NCI-H1694 treated with DMSO at 0.1 percent for 48 hours (cell line): ENCODE measurements around the gene RAP1GDS1.
"Not testable (repeated sequence)": the region's sequence is repeated elsewhere in the genome, so short reads cannot be mapped to it uniquely, and the experiment has no call there.

Experiments
- DNase-seq: peaks from one replicate; lab custom pipeline; 2025; lab: John Stamatoyannopoulos, UW

RAP1GDS1 gene

DNA sequence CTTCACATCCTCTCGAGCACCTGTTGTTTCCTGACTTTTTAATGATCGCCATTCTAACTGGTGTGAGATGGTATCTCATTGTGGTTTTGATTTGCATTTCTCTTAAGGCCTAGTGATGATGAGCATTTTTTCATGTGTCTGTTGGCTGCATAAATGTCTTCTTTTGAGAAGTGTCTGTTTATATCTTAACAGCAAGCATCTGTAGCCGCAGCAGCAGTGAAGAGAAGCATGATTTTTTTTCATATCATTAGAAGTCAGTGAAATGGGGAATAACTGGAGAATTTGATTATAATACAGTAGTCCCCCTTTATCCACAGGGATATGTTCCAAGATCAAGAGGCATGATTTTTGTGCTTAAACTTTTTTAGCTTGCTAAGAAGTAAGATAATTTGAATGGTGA is 27.5 kb downstream of the RAP1GDS1 start:
- DNase-seq, result not testable (repeated sequence)

DNA sequence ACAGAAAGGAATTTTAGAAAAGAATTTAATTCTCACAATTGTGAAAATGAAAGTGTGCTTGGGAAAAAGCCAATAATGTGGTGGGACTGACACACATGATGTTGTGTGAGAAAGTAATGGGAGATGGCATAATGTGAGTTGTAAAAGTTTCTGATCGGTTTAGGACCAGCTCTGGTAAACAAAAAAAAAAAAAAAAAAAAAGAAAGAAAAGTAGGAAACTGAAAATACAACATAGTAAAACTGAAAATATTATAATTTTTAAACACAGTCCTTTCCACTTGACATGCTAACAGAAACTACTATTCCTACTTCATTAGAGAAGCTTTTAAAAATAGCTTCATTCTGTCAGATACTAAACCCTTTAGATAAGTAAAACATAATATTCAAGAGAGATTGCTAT is 28.2 kb downstream of the RAP1GDS1 start:
- DNase-seq, result no peak

DNA sequence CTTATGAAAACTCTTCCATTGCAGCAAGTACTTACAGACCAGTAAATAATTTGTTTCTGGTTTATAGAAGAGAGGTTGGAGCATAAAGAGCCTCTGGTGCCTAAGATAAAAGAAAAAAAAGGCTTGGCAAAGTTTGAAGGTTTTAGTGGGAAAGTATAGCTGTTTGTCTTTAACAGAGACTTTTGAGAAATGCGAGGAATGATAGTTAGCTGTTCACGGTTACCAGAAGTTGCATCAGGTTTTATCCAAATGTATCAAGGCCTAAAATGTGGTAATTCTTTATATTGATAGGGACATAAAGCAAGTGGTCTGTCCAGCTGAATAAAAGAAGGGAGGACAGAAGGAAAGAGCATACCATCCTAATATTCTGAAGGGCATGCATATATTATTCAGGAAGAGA is 29.3 kb downstream of the RAP1GDS1 start:
- no peak for DNase-seq

DNA sequence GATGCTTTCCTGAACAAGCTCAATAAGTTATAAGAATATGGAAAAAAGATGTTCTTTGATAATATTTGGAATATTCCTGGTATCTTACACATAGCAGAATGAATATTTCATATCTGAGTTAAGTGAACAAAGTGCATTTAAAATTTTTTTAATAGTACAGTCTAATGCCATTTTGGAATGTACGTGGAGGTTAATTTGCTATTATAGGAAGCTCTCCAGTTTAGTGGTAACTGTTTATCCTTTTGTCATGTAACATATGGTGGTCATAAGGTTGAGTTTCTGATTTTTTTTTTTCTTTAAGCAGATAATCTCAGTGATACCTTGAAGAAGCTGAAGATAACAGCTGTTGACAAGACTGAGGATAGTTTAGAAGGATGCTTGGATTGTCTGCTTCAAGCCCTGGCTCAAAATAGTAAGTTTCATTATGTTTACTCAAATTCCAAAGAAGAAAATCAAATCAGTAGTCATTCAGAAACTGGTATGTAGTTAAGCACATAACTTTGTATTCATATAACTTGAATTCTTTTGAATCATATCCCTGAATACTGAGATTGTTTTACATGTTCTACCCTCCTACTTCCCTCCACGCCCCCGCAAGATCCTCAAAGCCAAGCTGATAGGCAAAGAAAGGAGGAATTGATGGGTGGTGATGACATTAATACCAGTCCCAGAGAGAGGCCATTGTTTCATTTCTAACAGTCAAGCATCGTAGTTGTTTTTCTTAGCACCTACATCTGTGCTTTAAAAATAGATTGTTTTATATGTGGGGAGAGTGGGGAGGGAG is 32.1 kb downstream of the RAP1GDS1 start:
- no peak for DNase-seq

DNA sequence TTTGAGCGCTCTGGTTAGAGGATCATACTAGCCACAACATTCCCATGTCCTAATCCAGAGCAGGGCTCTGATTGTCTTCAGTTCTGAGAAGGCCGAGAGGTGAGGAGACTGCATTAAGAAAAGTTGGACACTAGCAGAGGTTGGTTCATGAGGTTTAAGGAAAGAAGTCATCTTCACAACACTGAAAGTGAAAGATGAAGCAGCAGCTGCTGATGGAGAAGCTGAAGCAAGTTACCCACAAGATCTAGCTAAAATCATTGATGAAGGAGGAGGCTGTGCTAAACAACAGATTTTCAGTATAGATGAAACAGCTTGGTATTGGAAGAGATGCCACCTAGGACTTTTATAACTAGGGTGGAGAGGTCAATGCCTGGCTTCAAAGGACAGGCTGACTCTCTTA is 36.8 kb downstream of the RAP1GDS1 start:
- DNase-seq, result no peak

DNA sequence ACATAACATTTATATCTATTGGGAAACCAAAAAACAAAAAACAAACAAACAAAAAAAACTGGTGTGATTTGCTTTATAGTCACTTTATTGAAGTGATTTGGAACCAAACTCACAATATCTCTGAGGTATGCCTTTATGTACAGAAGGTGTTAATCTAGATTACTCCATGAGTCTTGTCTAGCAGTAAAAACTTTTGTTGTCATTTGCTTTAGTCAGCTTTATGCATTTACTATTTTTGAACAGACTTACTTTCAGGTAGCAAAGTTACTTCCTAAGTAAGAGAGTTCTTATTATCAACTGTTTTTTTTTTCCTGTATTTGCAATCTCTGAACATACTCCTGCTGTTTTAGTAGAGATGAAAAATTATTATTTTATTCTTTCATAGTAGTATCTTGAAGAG is 39.5 kb downstream of the RAP1GDS1 start:
- no peak for DNase-seq

DNA sequence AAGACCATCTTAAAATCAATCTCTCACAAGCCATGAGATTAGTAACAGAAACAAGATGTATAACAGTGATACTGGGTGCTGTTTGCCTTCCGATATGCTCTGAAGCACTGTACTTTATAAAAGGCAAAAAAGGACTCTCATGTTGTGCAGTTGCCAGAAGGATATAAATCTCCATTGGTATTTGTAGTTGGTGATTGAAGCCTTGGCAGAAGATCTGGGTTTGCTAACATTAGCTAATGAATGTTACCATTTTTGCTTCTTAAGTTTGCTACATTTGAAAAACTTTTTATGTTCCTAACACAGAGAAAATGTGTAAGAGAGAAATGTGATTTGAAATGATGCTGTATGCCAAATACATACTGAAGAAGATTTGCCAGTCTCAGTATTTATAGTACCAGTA is 44.4 kb downstream of the RAP1GDS1 start:
- DNase-seq, result no peak

DNA sequence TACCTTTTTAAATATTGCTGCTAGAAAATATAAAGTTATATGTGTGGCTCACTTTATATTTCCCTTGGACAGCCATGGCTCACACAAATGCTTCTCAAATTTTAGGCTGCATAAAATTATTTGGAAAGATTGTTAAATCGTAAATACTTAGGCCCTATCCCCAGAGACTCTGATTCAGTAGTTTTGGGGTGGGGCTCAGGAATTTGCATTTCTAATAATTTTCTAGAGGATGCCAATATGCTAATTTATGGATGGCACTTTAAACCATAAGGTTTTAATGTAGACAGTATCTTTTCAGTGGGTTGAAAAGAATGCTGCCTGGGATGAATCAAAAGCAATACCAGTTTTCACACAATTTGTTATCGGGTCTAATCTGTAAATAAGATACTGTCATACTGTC is 49.7 kb downstream of the RAP1GDS1 start:
- DNase-seq, result no peak

DNA sequence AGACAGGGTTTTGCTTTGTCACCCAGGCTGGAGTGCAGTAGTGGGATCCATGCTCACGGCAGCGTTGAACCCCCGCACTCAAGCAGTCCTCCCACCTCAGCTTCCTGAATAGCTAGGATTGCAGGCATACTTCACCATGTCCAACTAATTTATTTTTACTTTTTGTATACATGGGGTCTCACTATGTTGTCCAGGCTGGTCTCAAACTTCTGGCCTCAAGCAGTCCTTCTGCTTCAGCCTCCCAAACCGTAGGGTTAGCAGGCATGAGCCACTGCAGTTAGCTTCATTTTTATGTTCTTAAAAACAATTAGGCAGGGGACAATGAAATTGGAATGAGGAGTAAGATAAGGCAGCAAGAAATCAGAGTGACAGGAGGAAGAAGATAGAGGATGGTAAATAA is 50.5 kb downstream of the RAP1GDS1 start:
- no peak for DNase-seq

DNA sequence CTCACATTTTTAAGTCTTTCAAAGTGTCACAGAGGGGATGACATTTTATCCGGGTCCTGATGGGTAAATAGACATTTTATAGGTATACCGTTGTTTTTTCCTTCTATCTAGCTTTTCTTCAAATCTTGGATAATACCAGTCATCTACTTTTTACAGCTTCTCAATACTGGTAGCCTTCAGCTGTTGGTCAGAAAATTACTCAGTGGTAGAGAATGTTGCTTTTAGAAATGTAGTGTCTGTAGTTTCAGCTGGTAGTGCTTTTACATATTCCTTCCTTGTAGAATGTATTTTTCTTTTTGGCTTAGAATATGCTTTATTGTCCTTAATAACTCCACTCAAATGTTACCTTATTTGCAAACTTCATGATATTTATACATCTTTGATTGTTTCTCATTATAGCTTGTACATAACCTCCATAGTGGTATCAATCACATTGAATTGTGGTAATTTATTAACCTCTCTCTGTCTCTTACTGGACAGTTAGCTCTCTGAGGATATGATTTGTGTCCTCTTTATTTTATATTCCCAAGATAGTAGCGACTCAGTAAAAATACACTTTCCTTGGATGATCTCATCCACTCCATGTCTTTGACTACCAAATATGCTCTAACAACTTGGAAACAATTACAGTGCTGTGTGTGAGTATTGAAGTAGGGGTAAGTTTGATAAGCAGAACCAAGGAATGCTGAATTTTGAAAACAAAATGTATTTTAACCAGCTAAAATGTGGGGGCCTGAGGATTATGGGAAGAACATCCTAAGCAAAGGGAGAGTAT is 53.8 kb downstream of the RAP1GDS1 start:
- DNase-seq, result no peak

DNA sequence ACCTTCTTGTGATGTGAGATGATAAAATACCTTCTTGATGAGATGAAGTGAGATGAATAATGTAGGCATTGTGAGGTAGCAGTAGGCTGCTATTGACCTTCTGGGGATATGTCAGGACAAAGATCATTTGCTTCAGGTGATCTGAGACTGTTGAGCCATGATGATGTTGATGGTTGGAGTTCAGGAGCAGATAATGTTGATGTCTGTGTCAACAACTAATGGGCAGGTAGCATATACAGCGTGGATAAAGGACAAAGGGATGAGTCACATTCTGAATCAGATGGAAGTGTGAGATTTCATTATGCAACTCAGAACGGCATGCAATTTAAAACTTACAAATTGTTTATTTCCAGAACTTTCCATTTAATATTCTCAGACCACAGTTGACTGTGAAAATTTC is 57.3 kb downstream of the RAP1GDS1 start:
- no peak for DNase-seq

DNA sequence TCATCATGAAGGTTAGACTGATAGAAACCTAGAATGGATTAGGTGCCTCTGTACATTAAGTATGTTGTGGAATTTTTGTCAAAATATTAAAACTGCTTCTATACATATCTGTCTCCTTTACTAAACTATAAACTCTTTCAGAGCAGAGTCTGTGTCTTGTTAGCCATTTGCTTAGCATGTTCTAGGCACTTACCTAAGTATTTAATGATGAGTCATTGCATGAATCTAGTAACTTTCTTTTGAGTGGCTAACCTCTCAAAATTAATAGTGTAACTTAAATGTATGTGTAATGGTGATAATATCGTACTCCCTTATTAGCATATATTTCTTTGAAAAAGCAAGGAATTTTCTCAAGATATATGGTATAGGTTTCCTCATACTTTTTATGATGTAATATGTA is 57.8 kb downstream of the RAP1GDS1 start:
- DNase-seq, result no peak

DNA sequence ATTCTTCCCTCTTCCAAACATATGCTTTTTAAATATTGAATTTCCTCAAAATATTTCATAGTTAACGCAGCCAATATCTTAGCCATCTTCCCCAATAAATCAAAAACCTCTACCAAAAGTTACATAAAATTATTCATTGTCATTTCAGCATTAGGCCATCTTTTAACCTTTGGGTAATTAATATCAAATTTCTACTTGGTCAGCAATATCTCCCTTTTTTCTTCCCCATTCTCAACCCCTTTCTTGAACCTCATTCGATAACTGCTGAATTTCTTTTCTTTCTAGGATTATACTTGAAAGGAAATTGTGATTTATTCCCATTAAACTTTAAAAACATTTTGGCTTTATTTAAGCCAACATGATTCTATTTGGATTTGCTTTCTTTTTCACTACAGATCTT is 65.0 kb downstream of the RAP1GDS1 start:
- DNase-seq, result no peak

DNA sequence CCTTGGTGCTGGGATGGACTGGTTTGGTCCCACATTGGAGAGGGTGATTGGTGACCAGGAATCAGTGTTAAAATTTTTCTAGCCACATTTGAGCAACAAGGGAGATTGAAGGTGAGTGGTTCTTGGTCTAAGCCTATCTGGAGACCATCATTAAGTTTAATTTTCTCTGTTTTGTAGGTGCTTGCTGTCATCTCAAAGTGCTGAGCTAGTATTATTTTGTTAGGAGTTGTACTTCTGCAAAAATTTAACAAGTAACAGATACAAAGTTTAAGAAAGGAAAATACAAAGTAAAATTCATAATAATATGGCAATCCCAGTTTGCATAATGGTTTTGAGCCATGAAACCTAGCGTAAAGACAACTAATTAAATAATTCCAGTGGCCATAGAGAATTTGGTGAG is 66.5 kb downstream of the RAP1GDS1 start:
- DNase-seq, result no peak

DNA sequence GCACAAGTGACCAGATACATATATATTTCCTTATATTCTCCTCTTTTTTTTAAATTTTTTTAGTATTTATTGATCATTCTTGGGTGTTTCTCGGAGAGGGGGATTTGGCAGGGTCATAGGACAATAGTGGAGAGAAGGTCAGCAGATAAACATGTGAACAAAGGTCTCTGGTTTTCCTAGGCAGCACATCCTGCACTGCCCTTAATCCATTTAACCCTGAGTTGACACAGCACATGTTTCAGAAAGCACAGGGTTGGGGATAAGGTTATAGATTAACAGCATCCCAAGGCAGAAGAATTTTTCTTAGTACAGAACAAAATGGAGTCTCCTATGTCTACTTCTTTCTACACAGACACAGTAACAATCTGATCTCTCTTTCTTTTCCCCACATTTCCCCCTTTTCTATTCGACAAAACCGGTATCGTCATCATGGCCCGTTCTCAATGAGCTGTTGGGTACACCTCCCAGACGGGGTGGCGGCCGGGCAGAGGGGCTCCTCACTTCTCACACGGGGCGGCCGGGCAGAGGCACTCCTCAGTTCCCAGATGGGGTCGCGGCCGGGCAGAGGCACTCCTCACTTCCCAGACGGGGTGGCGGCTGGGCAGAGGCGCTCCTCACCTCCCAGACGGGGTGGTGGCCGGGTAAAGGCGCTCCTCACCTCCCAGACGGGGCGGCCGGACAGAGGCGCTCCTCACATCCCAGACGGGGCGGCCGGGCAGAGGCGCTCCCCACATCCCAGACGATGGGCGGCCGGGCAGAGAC is 68.9 kb downstream of the RAP1GDS1 start:
- DNase-seq, result not testable (repeated sequence)

DNA sequence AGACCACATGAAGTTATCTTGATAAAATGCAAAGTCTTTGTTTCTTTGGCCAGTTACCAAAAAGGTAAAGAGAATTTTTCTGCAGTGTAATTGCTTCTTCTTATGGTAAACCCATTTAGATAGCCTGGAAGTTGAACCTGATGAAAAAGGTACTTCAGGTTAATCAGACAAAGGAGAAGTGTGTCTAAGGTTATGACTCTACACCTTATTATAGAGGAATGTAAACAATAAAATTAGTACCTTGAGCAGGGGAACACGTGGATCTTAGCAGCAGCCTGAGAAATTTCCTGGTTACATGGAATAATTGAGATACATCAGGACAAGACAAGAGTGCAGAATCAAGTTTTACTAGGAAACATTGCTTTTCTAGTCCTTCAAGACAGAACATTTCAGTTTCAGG is 70.8 kb downstream of the RAP1GDS1 start:
- no peak for DNase-seq

DNA sequence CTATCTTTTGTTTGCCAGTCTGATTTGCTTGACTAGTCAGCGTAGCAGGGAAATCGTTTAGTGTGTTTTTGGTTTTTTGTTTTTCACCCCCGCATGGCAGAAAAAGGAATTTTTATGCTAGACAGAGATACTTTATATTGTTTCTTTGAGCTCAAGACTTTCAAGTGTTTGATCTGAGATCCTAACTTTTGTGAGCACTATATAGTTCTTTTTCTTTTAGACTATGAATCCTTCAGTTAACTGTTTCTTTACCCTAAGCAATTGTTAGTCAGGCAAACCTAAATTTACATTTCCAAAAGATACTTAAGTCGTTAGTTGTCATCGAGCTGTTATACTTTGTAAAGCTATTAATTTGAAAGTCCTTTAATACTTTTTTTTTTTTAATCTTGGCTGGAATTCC is 73.3 kb downstream of the RAP1GDS1 start:
- no peak for DNase-seq

DNA sequence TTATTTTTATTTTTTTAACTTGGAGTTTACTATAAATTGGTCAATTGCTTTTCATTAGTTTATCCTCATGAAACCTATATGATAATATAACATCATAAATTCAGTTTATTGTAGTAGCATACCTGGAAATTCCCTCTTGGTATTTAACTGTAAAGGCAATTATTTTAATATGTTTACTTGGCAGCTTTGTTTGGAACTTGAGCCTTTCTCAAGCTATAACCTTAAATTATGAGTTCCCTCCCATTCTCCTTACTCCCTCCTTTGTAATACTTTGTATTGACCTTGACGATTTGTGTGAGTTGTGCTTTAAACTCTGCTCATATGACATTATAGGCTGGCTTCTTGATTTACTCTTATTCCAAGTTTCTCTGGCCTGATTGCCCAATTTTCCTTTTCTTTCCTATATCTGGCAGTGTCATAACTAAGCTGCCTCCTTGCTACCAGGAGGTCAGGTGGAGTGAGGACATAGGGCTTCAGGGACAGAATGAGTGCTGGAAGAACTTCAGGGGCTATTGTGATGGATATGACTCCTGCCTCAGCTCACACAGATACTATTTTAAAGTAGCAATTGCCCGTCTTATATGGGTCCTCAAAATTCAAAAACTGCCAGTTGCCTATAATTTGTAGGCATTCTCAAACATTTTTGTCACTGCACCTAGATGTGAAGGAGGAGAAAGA is 77.7 kb downstream of the RAP1GDS1 start:
- no peak for DNase-seq

DNA sequence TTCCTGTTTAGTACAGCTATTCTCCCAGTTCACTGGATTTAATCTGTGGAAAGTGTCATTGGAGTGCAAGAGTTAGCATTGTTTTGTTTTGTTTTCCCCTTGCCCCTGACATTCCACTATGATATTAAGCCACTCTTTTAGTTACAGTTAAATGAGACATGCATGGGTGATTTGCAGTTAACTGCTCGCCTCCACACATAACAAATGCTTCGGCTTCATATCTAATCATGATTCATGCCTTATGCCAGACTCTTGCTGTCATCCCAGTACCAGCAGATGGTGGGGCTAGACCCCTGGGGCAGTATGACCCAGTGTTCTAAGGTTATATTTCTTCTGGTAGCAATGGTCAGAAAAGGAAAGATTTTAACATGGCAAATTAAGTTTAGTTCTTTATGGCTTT is 80.1 kb downstream of the RAP1GDS1 start:
- DNase-seq, result peak; percentile 70

DNA sequence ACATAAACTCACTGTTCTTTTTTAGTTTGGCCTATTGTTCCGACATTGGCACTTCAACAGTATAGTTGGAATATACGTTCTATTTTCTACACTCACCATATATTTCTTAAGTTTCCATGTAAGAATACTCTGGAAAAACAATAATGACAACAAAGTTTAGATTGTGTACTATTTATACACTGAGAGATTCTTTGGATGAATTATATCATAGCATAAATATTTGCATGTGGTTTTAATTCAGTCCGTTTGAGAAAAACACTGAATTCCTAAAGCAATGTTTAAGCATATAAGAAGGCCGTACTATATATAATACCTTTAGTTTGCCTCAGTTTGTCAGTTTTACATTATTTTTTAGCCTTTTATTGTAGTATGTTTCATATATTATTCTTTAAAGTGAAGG is 82.4 kb downstream of the RAP1GDS1 start:
- DNase-seq, result no peak

DNA sequence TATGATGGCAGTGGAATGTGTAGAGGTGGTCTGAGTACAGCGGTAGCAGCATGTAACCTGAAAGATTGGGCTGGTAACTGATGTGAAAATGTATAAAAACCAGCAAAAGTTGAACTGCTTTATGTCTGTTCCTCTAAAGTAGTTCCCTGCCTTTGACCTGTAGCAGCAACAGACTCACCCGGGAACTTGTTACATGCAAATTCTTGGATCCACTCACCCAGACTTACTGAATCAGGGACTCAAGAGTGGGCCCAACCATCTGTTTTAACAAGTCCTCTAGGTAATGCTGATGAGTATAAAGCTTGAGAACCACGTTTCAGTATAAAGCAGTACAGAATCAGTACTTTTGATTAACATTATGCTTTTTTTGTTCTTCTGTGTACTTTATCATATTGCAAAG is 84.7 kb downstream of the RAP1GDS1 start:
- no peak for DNase-seq

DNA sequence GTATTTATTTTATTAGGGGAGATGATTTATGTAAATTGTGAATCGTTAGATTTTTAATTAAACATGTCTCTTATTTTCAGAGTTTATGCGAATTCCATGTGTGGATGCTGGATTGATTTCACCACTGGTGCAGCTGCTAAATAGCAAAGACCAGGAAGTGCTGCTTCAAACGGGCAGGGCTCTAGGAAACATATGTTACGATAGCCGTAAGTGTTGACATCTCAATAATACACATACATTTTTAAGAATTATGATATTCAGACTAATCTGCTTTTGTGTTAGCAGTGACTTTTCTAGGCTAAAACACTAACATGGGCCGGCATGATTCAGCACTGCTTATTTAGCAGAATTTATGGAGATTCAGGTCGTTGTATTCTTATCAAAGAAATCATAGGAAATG is 91.2 kb downstream of the RAP1GDS1 start:
- DNase-seq, result no peak
